WTC11 (cell line): ENCODE measurements around the gene SPATA2L. TPM values are rescaled to one million over a fixed set of nuclear protein-coding genes. Genes with fewer than 3 reads are reported as not detected.
A peak's percentile ranks its signal among the peaks of the same experiment; 100 is the strongest.
"Not testable (repeated sequence)": the region's sequence is repeated elsewhere in the genome, so short reads cannot be mapped to it uniquely, and the experiment has no call there.

Experiments used
- ATAC-seq: fragments of 200-7000 bp; cut with Tn5 transposase; 2 replicates; pipeline ENCODE4 v1.10.0; 2021; ENCODE audit warnings: mild to moderate bottlenecking, moderate library complexity
- CTCF ChIA-PET: fragments of 300-600 bp; sonication (Branson Sonifier 250); formaldehyde crosslinking; loops from one replicate; lab custom pipeline; 2021; ENCODE audit warnings: antibody characterized with exemption; lab: Charles Lee
- POLR2A ChIA-PET: fragments of 350-600 bp; sonication (Branson Sonifier 250); formaldehyde crosslinking; loops from one replicate; lab custom pipeline; 2021; ENCODE audit warnings: antibody characterized with exemption; lab: Charles Lee
- DNase-seq: peaks from one replicate; pipeline ENCODE4 v3.0.0; 2021; ENCODE audit warnings: low spot score
- H3K27ac Mint-ChIP-seq: 2 replicates; pipeline ENCODE4 v1.8.0; 2021; ENCODE audit warnings: mixed read lengths
- H3K27me3 Mint-ChIP-seq: 2 replicates; pipeline ENCODE4 v1.8.0; 2021; ENCODE audit warnings: low read depth, mild to moderate bottlenecking, moderate library complexity, mixed read lengths
- H3K36me3 Mint-ChIP-seq: 2 replicates; pipeline ENCODE4 v1.8.0; 2021; ENCODE audit warnings: mixed read lengths
- H3K4me1 Mint-ChIP-seq: 2 replicates; pipeline ENCODE4 v1.8.0; 2022; ENCODE audit warnings: mixed read lengths
- H3K4me3 Mint-ChIP-seq: 2 replicates; pipeline ENCODE4 v1.8.0; 2021; ENCODE audit warnings: mild to moderate bottlenecking, moderate library complexity, mixed read lengths
- H3K9me3 Mint-ChIP-seq: 2 replicates; pipeline ENCODE4 v1.8.0; 2021; ENCODE audit warnings: mixed read lengths
- ATF3 ChIP-seq: sonication (generic); formaldehyde crosslinking; conservative IDR thresholded peaks from 2 replicates; pipeline ENCODE4 v1.8.1; 2022; ENCODE audit warnings: mild to moderate bottlenecking, missing genetic modification reagents
- ATF6 ChIP-seq: sonication (generic); formaldehyde crosslinking; IDR thresholded peaks from 2 replicates; pipeline ENCODE4 v1.8.1; 2023; ENCODE audit warnings: mild to moderate bottlenecking, missing genetic modification reagents
- CDX4 ChIP-seq: fragments of 250-450 bp; sonication (Bioruptor Pico); IDR thresholded peaks from 2 replicates; pipeline ENCODE4 v1.9.0; 2021; ENCODE audit warnings: moderate library complexity, mild to moderate bottlenecking, inconsistent platforms, borderline replicate concordance
- CTCF ChIP-seq: fragments of 200-600 bp; IDR thresholded peaks from 2 replicates; pipeline ENCODE4 v1.8.0; 2022; ENCODE audit warnings: antibody characterized with exemption
- NFATC4 ChIP-seq: fragments of 250-450 bp; sonication (Bioruptor Pico); IDR thresholded peaks from 2 replicates; pipeline ENCODE4 v1.9.0; 2021; ENCODE audit warnings: mild to moderate bottlenecking
- NR3C1 ChIP-seq: sonication (generic); formaldehyde crosslinking; conservative IDR thresholded peaks from 2 replicates; pipeline ENCODE4 v1.8.1; 2023; ENCODE audit warnings: low read depth, mild to moderate bottlenecking, missing genetic modification reagents
- PREB ChIP-seq: sonication (generic); formaldehyde crosslinking; IDR thresholded peaks from 2 replicates; pipeline ENCODE4 v1.8.1; 2022; ENCODE audit warnings: mild to moderate bottlenecking, missing genetic modification reagents, moderate library complexity, borderline replicate concordance
- SOX15 ChIP-seq: fragments of 250-450 bp; sonication (Bioruptor Pico); IDR thresholded peaks from 2 replicates; pipeline ENCODE4 v1.9.0; 2021; ENCODE audit warnings: mild to moderate bottlenecking
- STAT6 ChIP-seq: sonication (generic); formaldehyde crosslinking; conservative IDR thresholded peaks from 2 replicates; pipeline ENCODE4 v1.8.1; 2023; ENCODE audit warnings: mild to moderate bottlenecking, low read depth, missing genetic modification reagents, moderate library complexity
- ZNF138 ChIP-seq: sonication (generic); formaldehyde crosslinking; conservative IDR thresholded peaks from 2 replicates; pipeline ENCODE4 v1.8.1; 2022; ENCODE audit warnings: mild to moderate bottlenecking, moderate library complexity, missing genetic modification reagents
- ZNF232 ChIP-seq: sonication (generic); formaldehyde crosslinking; IDR thresholded peaks from 2 replicates; pipeline ENCODE4 v1.8.0; 2022; ENCODE audit warnings: mild to moderate bottlenecking, missing genetic modification reagents
- ZNF512 ChIP-seq: sonication (generic); formaldehyde crosslinking; IDR thresholded peaks from 2 replicates; pipeline ENCODE4 v1.8.1; 2022; ENCODE audit warnings: missing genetic modification reagents, borderline replicate concordance
- total RNA-seq: library from RNA; stranded (reverse); gene quantifications from 3 replicates; pipeline ENCODE4 v1.2.3, GENCODE V29; 2021

SPATA2L gene
- total RNA-seq, 1 experiment from 2014 or later = 15.7 TPM

GRCh38 chr16:89667633-89668032, 33.9 kb downstream of the SPATA2L start:
- Mint-ChIP-seq H3K4me1 (no peaks in the 10 kb centered on the region), H3K9me3 (peaks cover 32% of the 10 kb centered on the region), H3K4me3 (no peak overlapping the region), H3K27ac (no peak overlapping the region), H3K36me3 (peaks cover 43% of the 10 kb centered on the region), H3K27me3 (peaks cover 10% of the 10 kb centered on the region)
- ChIA-PET POLR2A (interaction anchor here (0.7 kb wide), 1 partner anchor 36 kb away, joined by 3 read pairs; no protein-coding TSS in a partner anchor), CTCF (interaction anchor here (0.7 to 1.0 kb wide), 4 partner anchors 25 to 68 kb away, joined by 3 to 4 read pairs (median 4); no protein-coding TSS in a partner anchor)
- DNase-seq (no peak), ATAC-seq (no peak)
- no peak for TF ChIP-seq NR3C1 (CRISPR knock-in tag)
- no peak for TF ChIP-seq ZNF512
- no peak for TF ChIP-seq STAT6 (CRISPR knock-in tag)
- no peak for TF ChIP-seq ZNF232 (CRISPR knock-in tag)
- TF ChIP-seq ZNF138 = no peak
- no peak for TF ChIP-seq NFATC4
- TF ChIP-seq CDX4 (CRISPR knock-in tag) = no peak
- no peak for TF ChIP-seq PREB
- no peak for TF ChIP-seq ATF6 (CRISPR knock-in tag)
- no peak for TF ChIP-seq SOX15
- no peak for TF ChIP-seq ATF3 (CRISPR knock-in tag)

GRCh38 chr16:89667000-89667399, 34.5 kb downstream of the SPATA2L start:
- DNase-seq = peak; percentile 58
- ChIA-PET CTCF (interaction anchor here (0.7 to 1.0 kb wide), 3 partner anchors 24 to 67 kb away, joined by 3 to 4 read pairs (median 3); no protein-coding TSS in a partner anchor), POLR2A (interaction anchor here (0.7 kb wide), 1 partner anchor 37 kb away, joined by 3 read pairs; no protein-coding TSS in a partner anchor)
- not testable (repeated sequence) for H3K27ac Mint-ChIP-seq, ATAC-seq, H3K4me3 Mint-ChIP-seq, H3K4me1 Mint-ChIP-seq, H3K27me3 Mint-ChIP-seq
- Mint-ChIP-seq H3K9me3 (peaks cover 26% of the 10 kb centered on the region), H3K36me3 (peaks cover 49% of the 10 kb centered on the region)
- TF ChIP-seq CTCF = 0 out of 2 replicates have a peak, but pooled peaks have one; percentile 36

- Mint-ChIP-seq H3K36me3 (peaks cover 73% of the 10 kb centered on the region), H3K9me3 (peaks cover 36% of the 10 kb centered on the region)
- H3K4me3 Mint-ChIP-seq, H3K27ac Mint-ChIP-seq, ATAC-seq, DNase-seq, POLR2A ChIA-PET, H3K27me3 Mint-ChIP-seq, CTCF ChIA-PET, H3K4me1 Mint-ChIP-seq: not testable (repeated sequence)
Observed at GRCh38 chr16:89664238-89664637, 37.3 kb downstream of the SPATA2L start.
